ENCODE data around the gene RDH16. TPM values are rescaled to one million over a fixed set of nuclear protein-coding genes. Genes with fewer than 3 reads are reported as not detected.
"Not testable (repeated sequence)": the region's sequence is repeated elsewhere in the genome, so short reads cannot be mapped to it uniquely, and the experiment has no call there.

Gene RDH16
- total RNA-seq, 6 donors from 2014 or later = 0.46 to 0.98 (median 0.54) TPM; not detected in 1

- H3K4me1 ChIP-seq = peaks cover 31 to 47% (median 36%) of the 10 kb centered on the region in 4 donors
- no peaks in the 10 kb centered on the region for H3K27me3 ChIP-seq
- H3K4me3 ChIP-seq = no peak overlapping the region
- H3K27ac ChIP-seq = peak overlapping the region in 2 of 4 donors; percentile 38 to 57
- 26 to 30% methylated on average over 5 of the region's 5 CpGs for WGBS, 2 donors
- TF ChIP-seq POLR2AphosphoS5 (IDR thresholded peaks at IDR 0.05) = peak; percentile 19 to 36
- peak in 1 of 4 donors; percentile 75 for TF ChIP-seq EP300 (IDR thresholded peaks at IDR 0.05)
- TF ChIP-seq CTCF (IDR thresholded peaks at IDR 0.05) = no peak
- no peaks in the 10 kb centered on the region for H3K36me3 ChIP-seq
- DNase-seq (peak in 1 of 2 donors; percentile 43), ATAC-seq (ENCODE audit: low FRiP score in 2 of 2) (no peak)
- no peaks in the 10 kb centered on the region for H3K9me3 ChIP-seq
Observed at GRCh38 chr12:56988207-56988739, 30.9 kb upstream of the RDH16 start.

DNA sequence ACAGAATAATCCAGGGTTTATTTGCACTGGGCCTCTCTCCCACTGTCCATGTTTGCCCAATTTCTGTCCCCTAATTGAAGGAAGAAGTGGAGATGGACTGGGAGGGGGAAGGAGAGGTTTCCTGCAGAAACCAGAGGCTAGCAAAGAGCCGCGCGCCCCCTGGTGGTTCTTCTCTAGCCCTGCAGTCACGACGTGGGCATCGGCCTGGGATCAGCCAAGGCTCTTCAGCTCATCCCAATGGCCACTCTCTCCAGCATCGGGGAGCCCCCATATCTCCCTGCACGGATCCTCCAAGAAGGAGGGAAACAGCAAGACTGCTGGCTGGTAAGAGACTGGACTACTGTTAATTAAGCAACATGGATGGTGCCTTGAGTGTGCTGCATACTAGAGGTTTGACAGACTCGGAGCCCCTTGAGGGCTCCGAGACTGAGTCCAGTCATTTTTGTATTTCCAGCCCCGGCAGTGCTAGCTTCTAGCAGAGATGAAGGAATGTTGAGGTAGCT, 30.2 kb upstream of the RDH16 start:
- TF ChIP-seq CTCF (IDR thresholded peaks at IDR 0.05) (peak; percentile 91 to 95 (median 92)), POLR2A (IDR thresholded peaks at IDR 0.05) (no peak)
- Histone ChIP-seq H3K4me1 (peaks cover 31 to 47% (median 36%) of the 10 kb centered on the region in 4 donors), H3K4me3 (no peak overlapping the region), H3K36me3 (no peaks in the 10 kb centered on the region), H3K27me3 (no peaks in the 10 kb centered on the region), H3K9me3 (no peaks in the 10 kb centered on the region), H3K27ac (peak overlapping the region in 2 of 4 donors; percentile 38 to 57)
- DNase-seq = peak; percentile 80 to 87
- peak; percentile 81 to 92 for ATAC-seq (ENCODE audit: low FRiP score in 2 of 2)
- WGBS, 2 donors = 24 to 26% methylated on average over 11 of the region's 11 CpGs

GRCh38 chr12:56987011-56987410, 29.6 kb upstream of the RDH16 start:
- no peak for ATAC-seq (ENCODE audit: low FRiP score in 2 of 2)

GRCh38 chr12:56985714-56986113, 28.3 kb upstream of the RDH16 start:
- not testable (repeated sequence) for H3K4me3 ChIP-seq, H3K27ac ChIP-seq, H3K27me3 ChIP-seq, H3K9me3 ChIP-seq, H3K36me3 ChIP-seq
- peaks cover 19 to 31% (median 22%) of the 10 kb centered on the region in 4 donors for H3K4me1 ChIP-seq
- DNase-seq = peak in 1 of 2 donors; percentile 81
- 62 to 68% methylated on average over 4 of the region's 6 CpGs for WGBS, 2 donors
- peak in 1 of 2 donors; percentile 65 for ATAC-seq (ENCODE audit: low FRiP score in 2 of 2)

More at GRCh38 chr12:56987011-56987410, 29.6 kb upstream of the RDH16 start:
- TF ChIP-seq POLR2AphosphoS5 (IDR thresholded peaks at IDR 0.05) (no peak), EP300 (IDR thresholded peaks at IDR 0.05) (no peak), POLR2A (IDR thresholded peaks at IDR 0.05) (no peak), CTCF (IDR thresholded peaks at IDR 0.05) (no peak)
- Histone ChIP-seq H3K27ac (no peak overlapping the region), H3K4me1 (peaks cover 31 to 44% (median 35%) of the 10 kb centered on the region in 4 donors), H3K9me3 (no peaks in the 10 kb centered on the region), H3K4me3 (no peak overlapping the region), H3K27me3 (no peaks in the 10 kb centered on the region), H3K36me3 (no peaks in the 10 kb centered on the region)
- DNase-seq = no peak

DNA sequence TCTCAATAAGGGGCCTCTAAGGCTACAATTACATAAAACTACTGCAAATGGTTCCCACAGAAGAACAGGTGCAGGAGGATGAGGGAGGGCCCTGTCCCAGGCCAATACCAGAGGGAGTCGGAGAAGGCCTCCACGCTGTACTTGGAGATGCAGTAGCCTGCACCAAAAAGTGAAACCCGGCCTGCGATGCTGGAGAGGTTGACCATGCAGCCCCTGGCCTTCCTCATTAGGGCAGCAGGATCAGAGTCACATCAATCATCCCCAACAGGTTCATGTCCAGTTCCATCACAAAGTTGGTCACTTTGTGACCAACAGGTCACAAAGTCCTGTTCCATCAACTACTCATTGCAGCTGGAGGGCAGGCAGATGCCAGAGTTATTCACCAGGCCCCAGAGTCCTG, 26.0 kb upstream of the RDH16 start:
- WGBS, 2 donors = 93 to 97% methylated on average over 4 of the region's 4 CpGs
- Histone ChIP-seq H3K27me3 (no peaks in the 10 kb centered on the region), H3K4me3 (no peak overlapping the region), H3K4me1 (peaks cover 13 to 15% (median 14%) of the 10 kb centered on the region in 4 donors), H3K9me3 (no peaks in the 10 kb centered on the region), H3K27ac (no peak overlapping the region), H3K36me3 (no peaks in the 10 kb centered on the region)
- ATAC-seq (ENCODE audit: low FRiP score in 2 of 2) (no peak), DNase-seq (no peak)
- TF ChIP-seq CTCF (IDR thresholded peaks at IDR 0.05) = no peak
- TF ChIP-seq EP300 (IDR thresholded peaks at IDR 0.05) = no peak
- TF ChIP-seq POLR2A (IDR thresholded peaks at IDR 0.05) = no peak
- TF ChIP-seq POLR2AphosphoS5 (IDR thresholded peaks at IDR 0.05) = no peak

DNA sequence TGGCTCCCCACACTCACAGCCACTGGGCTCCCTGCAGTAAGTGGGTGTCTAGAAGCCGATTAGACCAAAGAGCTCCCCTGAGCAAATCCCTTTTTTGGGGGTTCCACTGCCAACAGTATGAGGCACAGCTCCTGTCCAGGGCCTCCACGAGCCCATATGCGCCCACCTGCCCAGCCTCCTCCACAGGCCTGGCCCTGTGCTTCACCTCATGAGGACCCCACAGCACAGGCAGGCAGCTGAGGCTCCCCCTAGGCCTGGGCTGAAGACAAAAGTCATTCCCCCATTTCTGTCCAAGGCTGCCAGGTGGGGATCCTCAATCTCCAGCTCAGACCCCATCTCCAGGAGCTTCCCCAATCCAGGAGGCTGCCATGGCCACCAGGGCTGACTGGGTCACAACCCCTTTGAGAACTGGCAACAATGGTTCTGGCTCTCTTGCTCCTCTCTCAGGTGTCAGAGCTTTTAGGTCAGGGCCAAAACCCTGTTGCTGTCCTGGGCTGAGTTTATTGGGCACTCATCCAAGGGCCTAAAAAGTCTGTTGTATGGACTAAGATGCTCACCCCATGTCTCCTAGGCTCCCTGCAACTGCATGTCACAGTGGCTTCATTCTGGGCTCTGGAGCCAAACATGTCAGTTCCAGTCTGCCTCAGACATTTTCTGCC, 25.3 kb upstream of the RDH16 start:
- not testable (repeated sequence) for H3K36me3 ChIP-seq; H3K27ac ChIP-seq; H3K4me1 ChIP-seq; H3K4me3 ChIP-seq; ATAC-seq (ENCODE audit: low FRiP score in 2 of 2); H3K27me3 ChIP-seq; DNase-seq; H3K9me3 ChIP-seq
- 93 to 100% methylated on average over 1 to 3 of the region's 3 CpGs for WGBS, 2 donors
